GM18526 (cell line): ENCODE results near the gene HENMT1.

Experiments used
- POLR2A ChIP-seq: IDR thresholded peaks from 3 replicates; pipeline ENCODE4 v1.6.1; 2011; ENCODE audit not compliant: insufficient read length; ENCODE audit errors: extremely low read depth

Gene HENMT1

GRCh38 chr1:108686614-108687313 lies 25.9 kb upstream of the HENMT1 start:
- no peak for TF ChIP-seq POLR2A

- no peak for TF ChIP-seq POLR2A
Measured at GRCh38 chr1:108685529-108685928, 24.6 kb upstream of the HENMT1 start.

GRCh38 chr1:108679586-108680213 lies 18.8 kb upstream of the HENMT1 start:
- no peak for TF ChIP-seq POLR2A

GRCh38 chr1:108678706-108679105 lies 17.8 kb upstream of the HENMT1 start:
- TF ChIP-seq POLR2A, result no peak

- no peak for TF ChIP-seq POLR2A
Measured at GRCh38 chr1:108671143-108671542, 10.2 kb upstream of the HENMT1 start.

- no peak for TF ChIP-seq POLR2A
Measured at GRCh38 chr1:108670131-108670773, 9.4 kb upstream of the HENMT1 start.

- TF ChIP-seq POLR2A, result no peak
Measured at GRCh38 chr1:108669679-108670078, 8.8 kb upstream of the HENMT1 start.

GRCh38 chr1:108668777-108669176 lies 7.9 kb upstream of the HENMT1 start:
- TF ChIP-seq POLR2A, result no peak

- TF ChIP-seq POLR2A, result no peak
Measured at GRCh38 chr1:108665771-108666170, 4.9 kb upstream of the HENMT1 start.

GRCh38 chr1:108665067-108665466 lies 4.2 kb upstream of the HENMT1 start:
- TF ChIP-seq POLR2A, result no peak

GRCh38 chr1:108664481-108664880 lies 3.6 kb upstream of the HENMT1 start:
- TF ChIP-seq POLR2A, result no peak

- no peak for TF ChIP-seq POLR2A
Measured at GRCh38 chr1:108663074-108663473, 2.2 kb upstream of the HENMT1 start.

- no peak for TF ChIP-seq POLR2A
Measured at GRCh38 chr1:108657356-108658080, 3.4 kb downstream of the HENMT1 start.

GRCh38 chr1:108653431-108654105 lies 7.3 kb downstream of the HENMT1 start:
- no peak for TF ChIP-seq POLR2A

- TF ChIP-seq POLR2A, result no peak
Measured at GRCh38 chr1:108646648-108647269, 14.1 kb downstream of the HENMT1 start.
